Stimulated activated naive CD4-positive, alpha-beta T cell (primary cell): ENCODE measurements around the gene GAP43.
A peak's percentile ranks its signal among the peaks of the same experiment; 100 is the strongest.

Experiments
- DNase-seq, 6 experiments: peaks; one replicate each; lab custom pipeline; 2025; lab: John Stamatoyannopoulos, UW

Gene GAP43

GRCh38 chr3:115627180-115628074 lies 4.1 kb downstream of the GAP43 start:
- DNase-seq: no peak

- no peak for DNase-seq
Observed at GRCh38 chr3:115628075-115628412, 4.7 kb downstream of the GAP43 start.

GRCh38 chr3:115630850-115631249 lies 7.5 kb downstream of the GAP43 start:
- no peak for DNase-seq

GRCh38 chr3:115632026-115632425 lies 8.7 kb downstream of the GAP43 start:
- DNase-seq: no peak

GRCh38 chr3:115633467-115633866 lies 10.2 kb downstream of the GAP43 start:
- no peak for DNase-seq

DNA sequence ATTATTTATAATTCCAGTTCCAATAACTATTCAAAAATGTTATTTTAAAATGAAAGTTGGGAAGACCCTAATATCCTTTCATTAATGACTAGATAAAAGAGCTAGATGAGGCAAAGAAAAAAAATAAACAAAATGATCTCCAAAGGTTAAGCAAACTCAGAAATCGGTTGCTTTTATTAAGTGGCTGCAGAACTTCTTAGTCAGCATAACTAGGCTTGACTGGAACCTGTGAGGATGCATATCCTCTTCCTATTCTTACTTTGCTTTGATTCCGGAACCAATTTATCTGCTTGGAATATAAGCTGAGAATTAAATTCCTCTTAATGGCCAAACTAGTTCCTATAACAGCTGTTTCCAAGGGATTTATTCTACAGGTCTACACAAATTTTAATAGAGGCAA lies 10.7 kb downstream of the GAP43 start:
- DNase-seq: no peak

- no peak for DNase-seq
Observed at GRCh38 chr3:115635406-115635805, 12.1 kb downstream of the GAP43 start.

- no peak for DNase-seq
Observed at GRCh38 chr3:115638241-115638640, 14.9 kb downstream of the GAP43 start.

- no peak for DNase-seq
Observed at GRCh38 chr3:115638991-115639390, 15.7 kb downstream of the GAP43 start.

GRCh38 chr3:115644391-115644790 lies 21.1 kb downstream of the GAP43 start:
- DNase-seq: no peak

- no peak for DNase-seq
Observed at GRCh38 chr3:115646027-115646690, 22.8 kb downstream of the GAP43 start.

- DNase-seq: no peak
Observed at GRCh38 chr3:115648559-115648958, 25.2 kb downstream of the GAP43 start.

DNA sequence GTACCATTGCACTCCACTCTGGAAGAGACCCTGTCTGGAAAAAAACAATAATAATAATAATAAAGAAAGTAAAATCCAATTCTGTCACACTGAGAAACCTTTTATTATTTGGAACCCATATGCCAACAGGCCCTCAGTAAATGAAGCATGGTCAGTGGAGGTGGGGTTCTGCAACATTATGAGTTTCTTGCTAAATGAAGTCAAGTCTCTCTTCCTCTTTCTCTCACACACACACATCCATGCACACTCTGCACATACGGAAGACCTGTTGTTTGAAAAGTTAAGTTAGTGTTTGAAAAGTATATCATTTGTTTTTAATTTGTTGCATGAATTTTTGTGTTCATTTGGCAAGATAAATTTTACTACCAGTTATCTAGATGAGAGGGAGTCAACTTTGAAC lies 27.8 kb downstream of the GAP43 start:
- DNase-seq: no peak

DNA sequence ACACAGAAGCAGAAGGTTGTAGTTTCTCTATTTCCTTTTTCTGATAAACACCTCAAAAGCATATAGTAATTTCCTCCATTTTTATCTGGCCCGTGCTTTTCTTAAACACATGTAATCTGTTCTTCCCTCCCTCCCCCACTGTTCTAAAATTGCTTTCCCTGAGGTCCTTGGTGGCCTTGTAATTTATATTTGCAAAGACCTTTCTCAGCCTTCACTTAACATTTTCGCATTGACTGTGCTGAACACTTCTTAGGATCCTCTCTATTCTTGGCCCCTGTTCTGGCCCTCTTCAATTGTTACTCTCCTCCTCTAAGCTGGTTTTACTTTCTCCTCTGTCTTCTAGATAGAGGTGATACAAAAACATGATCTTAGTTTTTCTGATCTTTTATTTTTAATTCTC lies 28.3 kb downstream of the GAP43 start:
- DNase-seq: no peak

DNA sequence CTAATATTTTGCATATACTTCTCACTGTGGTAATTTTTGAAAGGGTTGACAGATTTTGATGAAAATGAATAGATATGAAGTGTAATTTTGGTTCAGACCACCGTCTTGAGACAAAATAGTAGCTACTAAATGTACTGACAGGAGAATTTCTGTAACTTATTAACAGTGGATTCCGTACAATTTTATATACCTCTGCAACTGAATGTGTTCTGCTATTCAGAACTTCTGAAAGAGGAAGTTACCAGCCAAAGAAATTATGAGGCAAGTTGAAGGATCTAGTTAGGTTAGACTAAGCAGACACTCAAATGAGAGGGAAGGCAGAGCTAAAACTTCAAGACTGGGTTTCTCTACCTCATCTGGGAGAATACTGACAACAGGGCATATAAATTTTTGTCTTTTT lies 29.4 kb downstream of the GAP43 start:
- no peak for DNase-seq

- DNase-seq: no peak
Observed at GRCh38 chr3:115655761-115656282, 32.5 kb downstream of the GAP43 start.

DNA sequence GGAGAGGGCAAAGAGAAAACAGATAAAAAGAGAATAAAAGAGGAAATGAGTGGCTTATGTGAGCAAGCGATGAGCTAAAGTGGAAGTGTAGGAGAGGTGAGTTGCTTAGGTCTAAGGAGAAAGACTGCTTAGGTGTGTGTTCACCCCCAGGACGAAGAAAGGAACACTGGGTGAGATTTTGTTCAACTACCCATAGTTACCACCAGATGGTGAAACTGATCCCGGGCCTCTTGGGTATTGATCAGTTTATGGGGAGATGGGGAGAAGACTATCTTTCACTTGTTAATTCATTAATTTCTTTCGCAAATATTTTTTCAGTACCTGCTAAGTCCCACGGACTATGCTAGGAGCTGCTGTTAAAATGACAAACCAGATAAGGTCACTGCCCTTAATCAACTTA lies 33.9 kb downstream of the GAP43 start:
- DNase-seq: no peak

DNA sequence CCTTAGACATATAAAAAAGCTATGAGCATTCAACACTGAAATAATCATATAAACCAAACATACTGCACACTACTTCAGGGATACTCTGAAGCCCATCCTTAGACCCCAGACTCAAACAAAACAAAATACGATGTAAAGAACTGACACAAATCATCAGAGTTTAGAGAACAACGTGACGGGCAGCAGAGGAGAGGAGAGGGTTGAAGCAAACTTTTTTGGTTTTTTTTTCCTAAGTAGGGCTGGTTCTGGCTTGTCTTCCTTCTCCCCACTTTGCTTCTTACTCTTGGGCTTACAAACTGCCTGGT lies 34.7 kb downstream of the GAP43 start:
- DNase-seq: no peak

GRCh38 chr3:115658337-115659181 lies 35.2 kb downstream of the GAP43 start:
- peak; percentile 23 to 63 (median 45) for DNase-seq

- no peak for DNase-seq
Observed at GRCh38 chr3:115659253-115660220, 36.2 kb downstream of the GAP43 start.

GRCh38 chr3:115660646-115661337 lies 37.5 kb downstream of the GAP43 start:
- no peak for DNase-seq
